Fibroblast of villous mesenchyme (primary cell): Measurements from ENCODE around the gene RPTOR. TPM values are rescaled to one million over a fixed set of nuclear protein-coding genes. Genes with fewer than 3 reads are reported as not detected.
"Not testable (repeated sequence)": the region's sequence is repeated elsewhere in the genome, so short reads cannot be mapped to it uniquely, and the experiment has no call there.

ENCODE experiments used
- DNase-seq: peaks from one replicate; pipeline ENCODE4 v3.0.0-alpha.2; 2010; ENCODE audit warnings: low read depth
- H3K4me3 ChIP-seq: 2 replicates; pipeline ENCODE4 v1.5.1; 2011; ENCODE audit warnings: low read depth, mild to moderate bottlenecking, low read length
- total RNA-seq: library from RNA; depleted of rRNA; stranded (reverse); fragments of >200 nt; gene quantifications from 2 replicates; pipeline ENCODE4 v1.2.3, GENCODE V29; 2012
- TF ChIP-seq, protein P1 (sequence below): IDR thresholded peaks from 2 replicates; pipeline ENCODE4 v1.5.1; 2012; ENCODE audit warnings: low read depth, mild to moderate bottlenecking, low read length; ENCODE audit not compliant: insufficient read depth

Gene RPTOR
- total RNA-seq, 1 donor: 35.8 TPM

DNA sequence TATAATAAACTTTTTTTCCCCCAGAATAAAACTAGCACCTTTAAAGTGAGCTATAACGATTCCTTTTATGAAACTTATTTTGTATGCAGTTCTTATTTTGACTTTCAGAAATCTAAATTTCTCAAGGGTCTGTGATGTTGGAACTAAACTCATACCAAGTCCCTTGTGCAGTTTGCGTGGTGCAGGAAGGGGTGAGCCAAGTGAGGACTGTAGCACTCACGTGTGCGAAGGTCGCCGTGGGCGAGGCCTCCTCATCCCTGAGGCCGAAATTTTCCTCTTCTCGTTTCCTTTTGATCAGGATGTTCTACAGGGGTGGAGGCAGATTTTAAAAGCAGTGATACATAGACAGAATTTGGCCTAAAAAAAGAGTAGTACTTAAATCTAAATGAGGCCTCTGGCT lies 73.7 kb downstream of the RPTOR start:
- DNase-seq: no peak
- TF ChIP-seq, protein P1, sequence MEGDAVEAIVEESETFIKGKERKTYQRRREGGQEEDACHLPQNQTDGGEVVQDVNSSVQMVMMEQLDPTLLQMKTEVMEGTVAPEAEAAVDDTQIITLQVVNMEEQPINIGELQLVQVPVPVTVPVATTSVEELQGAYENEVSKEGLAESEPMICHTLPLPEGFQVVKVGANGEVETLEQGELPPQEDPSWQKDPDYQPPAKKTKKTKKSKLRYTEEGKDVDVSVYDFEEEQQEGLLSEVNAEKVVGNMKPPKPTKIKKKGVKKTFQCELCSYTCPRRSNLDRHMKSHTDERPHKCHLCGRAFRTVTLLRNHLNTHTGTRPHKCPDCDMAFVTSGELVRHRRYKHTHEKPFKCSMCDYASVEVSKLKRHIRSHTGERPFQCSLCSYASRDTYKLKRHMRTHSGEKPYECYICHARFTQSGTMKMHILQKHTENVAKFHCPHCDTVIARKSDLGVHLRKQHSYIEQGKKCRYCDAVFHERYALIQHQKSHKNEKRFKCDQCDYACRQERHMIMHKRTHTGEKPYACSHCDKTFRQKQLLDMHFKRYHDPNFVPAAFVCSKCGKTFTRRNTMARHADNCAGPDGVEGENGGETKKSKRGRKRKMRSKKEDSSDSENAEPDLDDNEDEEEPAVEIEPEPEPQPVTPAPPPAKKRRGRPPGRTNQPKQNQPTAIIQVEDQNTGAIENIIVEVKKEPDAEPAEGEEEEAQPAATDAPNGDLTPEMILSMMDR: no peak
- no peak overlapping the region for H3K4me3 ChIP-seq

DNA sequence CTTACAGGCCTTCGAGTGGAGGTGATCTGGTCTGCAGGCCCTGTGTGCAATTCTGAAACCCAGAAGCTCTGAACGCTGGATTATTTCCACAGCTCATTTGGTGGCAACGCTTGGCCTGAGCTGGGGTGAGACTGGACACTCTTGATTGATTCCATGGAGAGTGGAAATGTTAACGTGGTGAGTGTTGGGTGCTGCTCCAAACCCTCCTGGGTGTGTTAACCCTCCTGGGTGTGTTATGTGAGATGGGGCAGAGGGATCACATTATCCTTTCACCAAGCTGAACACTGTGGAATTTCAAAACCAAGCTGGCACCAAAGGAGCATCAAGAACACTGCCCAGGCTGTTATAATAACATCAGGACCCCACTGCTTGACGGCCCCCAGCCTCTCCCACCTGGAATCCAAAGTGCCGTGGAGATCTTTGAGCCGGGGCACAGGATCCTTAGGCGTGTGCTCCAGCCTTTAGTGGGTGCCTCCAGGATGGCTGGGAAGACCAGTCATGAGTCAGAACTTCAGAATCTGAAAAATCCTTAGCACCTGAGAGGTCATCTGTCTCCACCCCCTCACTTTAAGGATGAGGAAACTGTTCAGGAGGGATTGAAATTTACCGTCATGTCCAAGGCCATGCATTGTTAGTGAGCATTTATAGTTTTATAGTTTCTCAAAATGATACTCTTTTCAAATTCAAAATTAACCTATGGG lies 75.0 kb downstream of the RPTOR start:
- DNase-seq: no peak
- TF ChIP-seq, protein P1: no peak
- H3K4me3 ChIP-seq: no peak overlapping the region

DNA sequence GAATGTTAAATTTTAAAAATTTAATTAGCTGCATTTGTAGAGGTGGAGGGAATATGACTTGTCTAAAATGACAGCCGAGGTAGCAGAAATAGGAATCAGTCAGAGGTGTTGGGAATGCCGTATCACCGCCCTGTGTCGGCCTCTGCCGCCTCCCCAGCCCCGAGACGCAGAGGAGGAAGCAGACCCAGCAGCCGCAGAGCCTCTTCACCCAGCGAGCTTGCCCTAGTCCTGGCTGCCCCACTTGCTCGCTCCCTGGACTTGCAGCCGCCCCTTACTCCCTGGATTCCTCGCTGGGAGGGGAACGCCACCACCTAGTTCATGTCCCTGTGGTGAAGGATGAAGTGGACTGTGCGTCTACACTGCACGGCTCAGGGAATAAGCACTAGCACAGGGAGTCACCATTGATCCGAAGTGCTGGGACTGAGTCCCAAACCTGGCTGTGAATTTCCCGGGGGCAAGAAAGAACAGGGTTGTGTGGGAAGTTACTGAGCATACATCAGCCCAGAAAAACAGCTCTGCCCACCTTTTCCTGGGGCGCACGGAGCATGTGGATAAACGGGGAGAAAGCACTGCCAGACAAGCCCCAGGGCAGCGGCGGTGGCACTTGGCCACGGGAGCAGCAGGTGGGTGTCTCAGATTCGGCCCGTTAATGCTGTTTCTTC lies 76.8 kb downstream of the RPTOR start:
- TF ChIP-seq, protein P1: no peak
- no peak overlapping the region for H3K4me3 ChIP-seq
- DNase-seq: no peak

DNA sequence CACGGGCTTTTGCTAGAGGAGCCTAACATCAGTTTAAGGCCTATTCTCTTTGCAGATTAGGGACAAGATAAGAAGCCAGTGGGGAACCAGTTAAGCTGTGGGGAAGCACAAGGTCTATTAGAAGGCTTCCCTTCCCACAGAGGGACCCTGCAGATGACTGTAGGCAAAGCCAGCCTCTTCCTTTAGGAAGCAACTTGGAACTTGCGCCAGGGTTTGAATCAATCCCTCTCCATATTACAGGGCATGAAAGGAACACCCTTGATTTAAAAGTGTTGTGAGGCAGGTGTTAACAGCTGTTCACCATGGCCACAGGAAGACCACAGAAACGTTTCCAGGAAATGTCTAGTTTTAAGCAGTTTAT lies 77.3 kb downstream of the RPTOR start:
- H3K4me3 ChIP-seq: no peak overlapping the region
- TF ChIP-seq, protein P1: no peak
- DNase-seq: no peak

DNA sequence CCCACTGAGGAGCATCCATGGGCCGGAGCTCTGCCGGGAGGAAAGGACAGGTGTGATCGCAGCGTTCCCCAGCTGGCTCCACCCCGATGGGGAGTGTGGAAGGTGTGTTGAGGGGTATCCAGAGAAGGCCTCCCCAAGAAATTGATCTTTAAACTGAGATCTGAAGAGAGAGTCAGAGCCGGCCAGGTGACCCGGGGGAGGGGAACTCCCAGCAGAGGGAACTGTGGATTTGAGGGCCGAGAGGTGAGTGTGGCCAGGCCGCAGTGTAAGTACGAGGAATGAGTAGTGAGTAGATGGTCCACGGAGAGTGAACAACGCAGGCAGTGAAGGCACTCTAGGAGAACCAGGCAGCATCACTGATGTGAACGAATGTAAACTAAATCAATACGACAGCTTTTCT lies 80.2 kb downstream of the RPTOR start:
- TF ChIP-seq, protein P1: no peak
- no peak for DNase-seq
- no peak overlapping the region for H3K4me3 ChIP-seq

DNA sequence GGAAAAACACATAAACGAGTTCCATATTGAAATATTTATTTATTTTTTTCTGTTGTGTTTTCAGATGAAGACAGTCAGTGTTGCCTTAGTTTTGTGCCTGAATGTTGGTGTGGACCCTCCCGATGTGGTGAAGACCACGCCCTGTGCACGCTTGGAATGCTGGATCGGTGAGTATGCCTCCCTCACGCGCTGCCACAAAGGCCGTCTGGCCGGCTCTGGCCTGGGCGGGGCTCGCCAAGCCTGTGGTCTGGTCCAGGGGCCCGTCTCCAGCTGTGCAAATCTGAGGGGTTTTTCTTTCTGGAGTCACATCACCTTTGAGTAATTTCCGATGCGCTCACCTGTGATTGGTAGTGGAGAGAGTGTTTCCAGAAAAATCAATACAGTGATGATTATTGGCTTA lies 81.0 kb downstream of the RPTOR start:
- DNase-seq: no peak
- H3K4me3 ChIP-seq: no peak overlapping the region
- TF ChIP-seq, protein P1: no peak

DNA sequence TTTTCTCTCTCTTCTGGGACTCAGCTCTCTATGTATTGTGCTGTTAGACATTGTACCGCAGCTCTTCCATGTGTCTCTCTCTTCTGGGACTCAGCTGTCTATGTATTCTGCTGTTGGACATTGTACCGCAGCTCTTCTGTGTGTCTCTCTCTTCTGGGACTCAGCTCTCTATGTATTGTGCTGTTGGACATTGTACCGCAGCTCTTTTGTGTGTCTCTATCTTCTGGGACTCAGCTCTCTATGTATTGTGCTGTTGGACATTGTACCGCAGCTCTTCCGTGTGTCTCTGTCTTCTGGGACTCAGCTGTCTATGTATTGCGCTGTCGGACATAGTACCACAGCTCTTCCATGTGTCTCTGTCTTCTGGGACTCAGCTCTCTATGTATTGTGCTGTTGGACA lies 84.2 kb downstream of the RPTOR start:
- DNase-seq, H3K4me3 ChIP-seq: not testable (repeated sequence)
